Endothelial cell of umbilical vein (primary cell): ENCODE results near the gene SP8.

Experiments used
- CTCF ChIP-seq, 2 donors: IDR thresholded peaks; 1 replicate in 1 of 2; 2 replicates in 1 of 2; pipeline ENCODE4 v1.5.1; 2011; ENCODE audit warnings: low read length in 2 of 2, mild to moderate bottlenecking in 2 of 2, moderate library complexity in 2 of 2, control low read depth in 1 of 2, inconsistent platforms in 1 of 2, low read depth in 1 of 2; ENCODE audit not compliant: insufficient read depth in 1 of 2; ENCODE audit errors: extremely low read depth in 1 of 2
- EZH2 ChIP-seq: IDR thresholded peaks from 2 replicates; pipeline ENCODE4 v1.6.1; 2012; ENCODE audit warnings: borderline replicate concordance, low read depth, mild to moderate bottlenecking, moderate library complexity, low read length, inconsistent platforms; ENCODE audit not compliant: severe bottlenecking
- FOS ChIP-seq: IDR thresholded peaks from 2 replicates; pipeline ENCODE4 v1.6.1; 2011; ENCODE audit warnings: mild to moderate bottlenecking, low read length, moderate library complexity, borderline replicate concordance; ENCODE audit not compliant: insufficient read depth
- JUN ChIP-seq: IDR thresholded peaks from 2 replicates; pipeline ENCODE4 v1.6.1; 2011; ENCODE audit warnings: borderline replicate concordance, low read depth; ENCODE audit not compliant: insufficient read length, insufficient read depth
- MYC ChIP-seq: IDR thresholded peaks from one replicate; pipeline ENCODE4 v1.6.1; 2011; ENCODE audit warnings: mild to moderate bottlenecking, low read depth, low read length
- POLR2A ChIP-seq: IDR thresholded peaks from 2 replicates; pipeline ENCODE4 v1.6.1; 2012; ENCODE audit warnings: low read depth, mild to moderate bottlenecking, control low read depth, low read length

DNA sequence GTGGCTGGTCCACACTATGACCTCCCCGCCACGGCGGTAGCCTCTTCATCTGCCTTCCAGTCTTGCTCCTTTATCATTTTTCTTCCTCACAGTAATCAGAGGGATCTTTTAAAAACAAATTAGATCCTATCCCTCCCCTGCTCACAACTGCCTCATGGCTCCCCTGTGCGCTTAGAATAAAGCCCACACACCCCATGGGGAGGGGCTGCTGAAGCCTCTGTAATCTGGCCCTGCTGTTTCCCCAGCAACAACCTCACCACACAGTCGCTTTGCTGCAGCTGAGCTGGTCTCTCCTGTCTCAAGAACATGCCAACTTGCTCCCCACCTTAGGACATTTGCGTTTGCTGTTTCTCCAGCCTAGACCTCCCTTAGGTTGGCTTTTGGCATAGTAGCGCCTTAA is 41.0 kb downstream of the SP8 start:
- no peak for TF ChIP-seq CTCF (IDR thresholded peaks at IDR 0.05; ENCODE audit: extremely low read depth in 1 of 2, insufficient read depth in 1 of 2, low read depth in 1 of 2, low read length in 2 of 2)
- TF ChIP-seq MYC = no peak
- no peak for TF ChIP-seq POLR2A
- TF ChIP-seq EZH2 = no peak
- TF ChIP-seq FOS = no peak
- no peak for TF ChIP-seq JUN
